Measurements from ENCODE around the gene SGO2. TPM values are rescaled to one million over a fixed set of nuclear protein-coding genes. Genes with fewer than 3 reads are reported as not detected.
A peak's percentile ranks its signal among the peaks of the same experiment; 100 is the strongest.

Gene SGO2
- total RNA-seq, 1 donor from 2014 or later = 10.7 TPM

- TF ChIP-seq, protein P1, sequence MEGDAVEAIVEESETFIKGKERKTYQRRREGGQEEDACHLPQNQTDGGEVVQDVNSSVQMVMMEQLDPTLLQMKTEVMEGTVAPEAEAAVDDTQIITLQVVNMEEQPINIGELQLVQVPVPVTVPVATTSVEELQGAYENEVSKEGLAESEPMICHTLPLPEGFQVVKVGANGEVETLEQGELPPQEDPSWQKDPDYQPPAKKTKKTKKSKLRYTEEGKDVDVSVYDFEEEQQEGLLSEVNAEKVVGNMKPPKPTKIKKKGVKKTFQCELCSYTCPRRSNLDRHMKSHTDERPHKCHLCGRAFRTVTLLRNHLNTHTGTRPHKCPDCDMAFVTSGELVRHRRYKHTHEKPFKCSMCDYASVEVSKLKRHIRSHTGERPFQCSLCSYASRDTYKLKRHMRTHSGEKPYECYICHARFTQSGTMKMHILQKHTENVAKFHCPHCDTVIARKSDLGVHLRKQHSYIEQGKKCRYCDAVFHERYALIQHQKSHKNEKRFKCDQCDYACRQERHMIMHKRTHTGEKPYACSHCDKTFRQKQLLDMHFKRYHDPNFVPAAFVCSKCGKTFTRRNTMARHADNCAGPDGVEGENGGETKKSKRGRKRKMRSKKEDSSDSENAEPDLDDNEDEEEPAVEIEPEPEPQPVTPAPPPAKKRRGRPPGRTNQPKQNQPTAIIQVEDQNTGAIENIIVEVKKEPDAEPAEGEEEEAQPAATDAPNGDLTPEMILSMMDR (IDR thresholded peaks at IDR 0.05; ENCODE audit: unreplicated experiment) = peak; percentile 18
- Mint-ChIP-seq H3K4me1 (peaks cover 59% of the 10 kb centered on the region), H3K27ac (peak overlapping the region; percentile 5), H3K36me3 (peaks cover 2% of the 10 kb centered on the region), H3K27me3 (ENCODE audit: low read depth) (no peaks in the 10 kb centered on the region), H3K4me3 (no peak overlapping the region), H3K9me3 (no peaks in the 10 kb centered on the region)
- DNase-seq (ENCODE audit: low spot score in 2 of 2, unreplicated experiment in 2 of 2) = no peak
These were observed 42.2 kb upstream of the SGO2 start for GRCh38 chr2:200483729-200484198.

DNA sequence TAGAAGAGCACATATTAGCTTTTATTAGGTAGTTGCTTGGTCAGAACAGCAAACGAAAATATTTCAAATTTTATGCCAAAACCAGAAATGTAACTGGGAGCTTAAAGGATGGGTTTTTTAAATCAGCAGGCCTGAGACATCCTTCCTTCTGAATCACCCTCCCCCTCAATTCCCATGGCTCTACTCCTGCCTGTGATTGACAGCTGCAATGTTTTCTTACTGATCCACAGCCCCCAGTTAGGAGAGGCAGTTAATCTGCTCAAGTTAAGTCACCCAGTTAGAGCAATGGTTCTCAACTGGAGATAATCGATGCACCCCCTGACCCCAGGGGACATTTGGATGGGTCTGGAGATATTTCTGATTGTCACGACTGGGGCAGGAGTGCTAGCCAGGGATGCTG, 41.1 kb upstream of the SGO2 start:
- Mint-ChIP-seq H3K9me3 (no peaks in the 10 kb centered on the region), H3K4me3 (no peak overlapping the region), H3K4me1 (peaks cover 48% of the 10 kb centered on the region), H3K27ac (no peak overlapping the region), H3K27me3 (ENCODE audit: low read depth) (no peaks in the 10 kb centered on the region), H3K36me3 (peaks cover 6% of the 10 kb centered on the region)
- no peak for DNase-seq (ENCODE audit: low spot score in 2 of 2, unreplicated experiment in 2 of 2)
- TF ChIP-seq, protein P1 (IDR thresholded peaks at IDR 0.05; ENCODE audit: unreplicated experiment) = no peak

GRCh38 chr2:200486529-200486928, 39.5 kb upstream of the SGO2 start:
- TF ChIP-seq, protein P1 (IDR thresholded peaks at IDR 0.05; ENCODE audit: unreplicated experiment) = no peak
- H3K27me3 Mint-ChIP-seq (ENCODE audit: low read depth) = no peaks in the 10 kb centered on the region
- H3K4me1 Mint-ChIP-seq = peaks cover 38% of the 10 kb centered on the region
- peaks cover 9% of the 10 kb centered on the region for H3K9me3 Mint-ChIP-seq
- no peak for DNase-seq (ENCODE audit: low spot score in 2 of 2, unreplicated experiment in 2 of 2)
- peaks cover 19% of the 10 kb centered on the region for H3K36me3 Mint-ChIP-seq
- peak overlapping the region; percentile 54 for H3K27ac Mint-ChIP-seq
- no peak overlapping the region for H3K4me3 Mint-ChIP-seq

GRCh38 chr2:200488169-200488568, 37.8 kb upstream of the SGO2 start:
- peaks cover 29% of the 10 kb centered on the region for H3K4me1 Mint-ChIP-seq
- no peaks in the 10 kb centered on the region for H3K27me3 Mint-ChIP-seq (ENCODE audit: low read depth)
- H3K9me3 Mint-ChIP-seq = peaks cover 12% of the 10 kb centered on the region
- H3K27ac Mint-ChIP-seq = no peak overlapping the region
- H3K4me3 Mint-ChIP-seq = no peak overlapping the region
- H3K36me3 Mint-ChIP-seq = peaks cover 33% of the 10 kb centered on the region
- TF ChIP-seq, protein P1 (IDR thresholded peaks at IDR 0.05; ENCODE audit: unreplicated experiment) = no peak
- no peak for DNase-seq (ENCODE audit: low spot score in 2 of 2, unreplicated experiment in 2 of 2)

DNA sequence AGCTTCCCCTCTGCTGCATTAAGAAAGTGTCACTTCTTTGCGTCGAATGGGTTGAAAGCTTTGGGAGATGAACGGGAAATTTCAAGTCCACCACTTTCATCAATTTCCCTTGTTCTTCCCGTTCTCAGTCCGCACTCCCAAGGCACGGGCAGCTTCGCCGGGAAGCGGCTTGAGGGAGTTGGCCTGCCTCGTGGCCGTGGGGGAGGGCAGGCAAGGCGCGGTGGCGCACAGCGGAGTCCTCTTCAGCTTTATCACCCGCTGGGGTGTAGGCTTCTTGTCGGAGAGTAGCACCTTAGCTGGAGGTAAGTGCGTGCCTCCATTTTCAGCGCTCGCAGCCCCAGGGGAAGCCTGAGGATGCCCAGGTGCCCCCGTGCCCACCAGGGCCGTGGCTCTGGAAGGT, 36.0 kb upstream of the SGO2 start:
- Mint-ChIP-seq H3K9me3 (peaks cover 12% of the 10 kb centered on the region), H3K36me3 (peaks cover 43% of the 10 kb centered on the region), H3K4me1 (peaks cover 22% of the 10 kb centered on the region), H3K27me3 (ENCODE audit: low read depth) (no peaks in the 10 kb centered on the region), H3K27ac (no peak overlapping the region), H3K4me3 (no peak overlapping the region)
- TF ChIP-seq, protein P1 (IDR thresholded peaks at IDR 0.05; ENCODE audit: unreplicated experiment) = no peak
- DNase-seq (ENCODE audit: low spot score in 2 of 2, unreplicated experiment in 2 of 2) = no peak

GRCh38 chr2:200492656-200493055, 33.4 kb upstream of the SGO2 start:
- Mint-ChIP-seq H3K36me3 (peaks cover 50% of the 10 kb centered on the region), H3K4me3 (no peak overlapping the region), H3K4me1 (peaks cover 7% of the 10 kb centered on the region), H3K27me3 (ENCODE audit: low read depth) (no peaks in the 10 kb centered on the region), H3K27ac (no peak overlapping the region), H3K9me3 (peaks cover 12% of the 10 kb centered on the region)
- no peak for DNase-seq (ENCODE audit: low spot score in 2 of 2, unreplicated experiment in 2 of 2)
- TF ChIP-seq, protein P1 (IDR thresholded peaks at IDR 0.05; ENCODE audit: unreplicated experiment) = no peak

Measured in mesothelial cell of epicardium (in vitro differentiated cells).